ENCODE measurements around the gene GMDS. TPM values are rescaled to one million over a fixed set of nuclear protein-coding genes. Genes with fewer than 3 reads are reported as not detected.

The GMDS gene
- polyA plus RNA-seq, 1 donor (not counting 4 experiments of a cell fraction or from before 2014, with no cell fraction given): 22.1 TPM

DNA sequence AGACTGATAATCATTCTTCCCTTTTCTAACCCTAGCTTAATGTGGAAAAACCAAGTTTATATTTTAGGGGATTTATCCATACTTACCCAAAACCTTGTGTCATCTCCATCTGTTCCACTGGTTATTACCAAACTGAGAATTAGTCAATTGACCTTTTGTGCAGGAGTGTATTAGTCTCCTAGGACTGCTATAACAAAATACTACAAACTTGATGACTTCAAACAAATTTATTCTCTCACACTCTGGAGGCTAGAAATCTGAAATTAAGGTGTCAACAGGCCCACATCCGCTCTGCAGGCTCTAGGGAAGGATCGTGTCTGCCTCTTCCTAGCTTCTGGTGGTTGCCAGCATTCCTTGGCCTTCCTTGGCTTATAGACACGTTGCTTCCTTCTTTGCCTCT, 12.7 kb upstream of the GMDS start:
- no peaks in the 10 kb centered on the region for H3K79me2 ChIP-seq (ENCODE audit: control insufficient read depth, insufficient read depth, low read length)
- no peaks in the 10 kb centered on the region for H3K9me3 ChIP-seq (ENCODE audit: control insufficient read depth, low read depth, low read length)
- H3K27me3 ChIP-seq (ENCODE audit: control insufficient read depth, extremely low read depth, insufficient read depth, low read length): no peaks in the 10 kb centered on the region
- H2AFZ ChIP-seq (ENCODE audit: control insufficient read depth, low read length): no peak overlapping the region
- TF ChIP-seq EZH2 (IDR thresholded peaks at IDR 0.05; ENCODE audit: low read length): no peak
- TF ChIP-seq, protein P1, sequence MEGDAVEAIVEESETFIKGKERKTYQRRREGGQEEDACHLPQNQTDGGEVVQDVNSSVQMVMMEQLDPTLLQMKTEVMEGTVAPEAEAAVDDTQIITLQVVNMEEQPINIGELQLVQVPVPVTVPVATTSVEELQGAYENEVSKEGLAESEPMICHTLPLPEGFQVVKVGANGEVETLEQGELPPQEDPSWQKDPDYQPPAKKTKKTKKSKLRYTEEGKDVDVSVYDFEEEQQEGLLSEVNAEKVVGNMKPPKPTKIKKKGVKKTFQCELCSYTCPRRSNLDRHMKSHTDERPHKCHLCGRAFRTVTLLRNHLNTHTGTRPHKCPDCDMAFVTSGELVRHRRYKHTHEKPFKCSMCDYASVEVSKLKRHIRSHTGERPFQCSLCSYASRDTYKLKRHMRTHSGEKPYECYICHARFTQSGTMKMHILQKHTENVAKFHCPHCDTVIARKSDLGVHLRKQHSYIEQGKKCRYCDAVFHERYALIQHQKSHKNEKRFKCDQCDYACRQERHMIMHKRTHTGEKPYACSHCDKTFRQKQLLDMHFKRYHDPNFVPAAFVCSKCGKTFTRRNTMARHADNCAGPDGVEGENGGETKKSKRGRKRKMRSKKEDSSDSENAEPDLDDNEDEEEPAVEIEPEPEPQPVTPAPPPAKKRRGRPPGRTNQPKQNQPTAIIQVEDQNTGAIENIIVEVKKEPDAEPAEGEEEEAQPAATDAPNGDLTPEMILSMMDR (optimal IDR thresholded peaks at IDR 0.05 in 1 of 3, IDR thresholded peaks at IDR 0.05 in 1 of 3, conservative IDR thresholded peaks at IDR 0.05 in 1 of 3; ENCODE audit: extremely low read depth in 1 of 3, insufficient read depth in 2 of 3, low read length in 3 of 3): no peak
- H3K9ac ChIP-seq (ENCODE audit: control insufficient read depth, extremely low read depth, insufficient read depth, low read length): no peak overlapping the region
- H3K36me3 ChIP-seq (ENCODE audit: control insufficient read depth in 2 of 2, extremely low read depth in 1 of 2, insufficient read depth in 2 of 2, low read length in 2 of 2): no peaks in the 10 kb centered on the region
- H4K20me1 ChIP-seq (ENCODE audit: control insufficient read depth, extremely low read depth, insufficient read depth, low read length): no peaks in the 10 kb centered on the region
- H3K4me2 ChIP-seq (ENCODE audit: control insufficient read depth, extremely low read depth, insufficient read depth, low read depth, low read length): no peak overlapping the region
- H3K4me3 ChIP-seq (ENCODE audit: control insufficient read depth in 2 of 3, extremely low read depth in 1 of 3, insufficient read depth in 2 of 3, low read depth in 1 of 3, low read length in 3 of 3): no peak overlapping the region
- no peaks in the 10 kb centered on the region for H3K4me1 ChIP-seq (ENCODE audit: control insufficient read depth, extremely low read depth, insufficient read depth, low read length)
- dilution Hi-C loops (cut with MboI; ENCODE audit: extremely low pct_ligation_motif_present, low sequenced_read_pairs): no loop called here
- no peaks in the 10 kb centered on the region for H3K9me1 ChIP-seq (ENCODE audit: control insufficient read depth, extremely low read depth, insufficient read depth, low read length)
- DNase-seq (ENCODE audit: low read depth, low spot score) (no peak), FAIRE-seq (no peak)
- no peak overlapping the region for H3K27ac ChIP-seq (ENCODE audit: control insufficient read depth, insufficient read depth, low read length)

DNA sequence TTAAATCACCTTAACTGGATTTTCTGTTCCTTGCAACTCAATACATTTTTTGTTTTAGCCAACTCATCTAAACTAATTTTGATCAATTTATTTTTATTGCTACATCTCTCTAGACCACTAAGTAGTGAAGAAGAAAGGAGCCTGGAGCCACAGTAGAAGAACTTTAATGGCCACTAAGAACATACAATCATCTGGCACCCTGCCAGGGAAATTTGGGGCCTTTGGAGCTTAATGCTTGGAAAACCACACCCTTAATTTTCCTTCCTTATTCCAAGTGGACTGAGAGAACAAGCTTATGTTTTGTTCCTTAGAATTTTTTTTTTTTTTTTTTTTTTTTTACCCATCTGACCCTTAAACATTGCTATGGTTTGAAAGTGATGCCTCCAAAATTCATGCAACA, 12.0 kb upstream of the GMDS start:
- H3K79me2 ChIP-seq (ENCODE audit: control insufficient read depth, insufficient read depth, low read length): no peaks in the 10 kb centered on the region
- H3K4me1 ChIP-seq (ENCODE audit: control insufficient read depth, extremely low read depth, insufficient read depth, low read length): no peaks in the 10 kb centered on the region
- H3K4me3 ChIP-seq (ENCODE audit: control insufficient read depth in 2 of 3, extremely low read depth in 1 of 3, insufficient read depth in 2 of 3, low read depth in 1 of 3, low read length in 3 of 3): no peak overlapping the region
- TF ChIP-seq, protein P1 (optimal IDR thresholded peaks at IDR 0.05 in 1 of 3, IDR thresholded peaks at IDR 0.05 in 1 of 3, conservative IDR thresholded peaks at IDR 0.05 in 1 of 3; ENCODE audit: extremely low read depth in 1 of 3, insufficient read depth in 2 of 3, low read length in 3 of 3): no peak
- TF ChIP-seq EZH2 (IDR thresholded peaks at IDR 0.05; ENCODE audit: low read length): no peak
- DNase-seq (ENCODE audit: low read depth, low spot score) (no peak), FAIRE-seq (no peak)
- H2AFZ ChIP-seq (ENCODE audit: control insufficient read depth, low read length): no peak overlapping the region
- no peaks in the 10 kb centered on the region for H3K9me3 ChIP-seq (ENCODE audit: control insufficient read depth, low read depth, low read length)
- no peaks in the 10 kb centered on the region for H3K36me3 ChIP-seq (ENCODE audit: control insufficient read depth in 2 of 2, extremely low read depth in 1 of 2, insufficient read depth in 2 of 2, low read length in 2 of 2)
- no peaks in the 10 kb centered on the region for H3K27me3 ChIP-seq (ENCODE audit: control insufficient read depth, extremely low read depth, insufficient read depth, low read length)
- no peak overlapping the region for H3K27ac ChIP-seq (ENCODE audit: control insufficient read depth, insufficient read depth, low read length)
- H3K9ac ChIP-seq (ENCODE audit: control insufficient read depth, extremely low read depth, insufficient read depth, low read length): no peak overlapping the region
- no peaks in the 10 kb centered on the region for H3K9me1 ChIP-seq (ENCODE audit: control insufficient read depth, extremely low read depth, insufficient read depth, low read length)
- dilution Hi-C loops (cut with MboI; ENCODE audit: extremely low pct_ligation_motif_present, low sequenced_read_pairs): no loop called here
- no peaks in the 10 kb centered on the region for H4K20me1 ChIP-seq (ENCODE audit: control insufficient read depth, extremely low read depth, insufficient read depth, low read length)
- H3K4me2 ChIP-seq (ENCODE audit: control insufficient read depth, extremely low read depth, insufficient read depth, low read depth, low read length): no peak overlapping the region

Data from keratinocyte (primary cell).